ENCODE results near the gene RTF1.
A peak's percentile ranks its signal among the peaks of the same experiment; 100 is the strongest.

The RTF1 gene

DNA sequence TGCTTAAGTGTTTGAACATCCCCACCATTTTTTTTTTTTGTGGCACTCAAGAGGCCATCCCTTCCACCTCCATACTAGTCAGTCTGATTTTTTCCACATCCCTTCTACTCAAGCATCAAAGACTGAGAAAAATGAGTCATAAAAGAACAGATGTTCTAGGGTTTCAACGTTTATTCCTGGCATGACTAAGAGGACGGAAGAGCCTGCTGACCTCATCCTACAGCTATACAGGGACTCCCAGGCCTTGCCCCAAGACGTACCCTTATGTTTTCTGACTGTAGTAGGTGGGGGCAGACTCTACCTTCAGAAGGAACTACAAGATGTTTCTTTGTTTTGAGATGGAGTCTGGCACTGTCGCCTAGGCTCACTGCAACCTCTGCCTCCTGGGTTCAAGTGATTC, 73.5 kb downstream of the RTF1 start:
- no peak for DNase-seq

GRCh38 chr15:41491889-41492288, 75.0 kb downstream of the RTF1 start:
- no peak for DNase-seq

DNA sequence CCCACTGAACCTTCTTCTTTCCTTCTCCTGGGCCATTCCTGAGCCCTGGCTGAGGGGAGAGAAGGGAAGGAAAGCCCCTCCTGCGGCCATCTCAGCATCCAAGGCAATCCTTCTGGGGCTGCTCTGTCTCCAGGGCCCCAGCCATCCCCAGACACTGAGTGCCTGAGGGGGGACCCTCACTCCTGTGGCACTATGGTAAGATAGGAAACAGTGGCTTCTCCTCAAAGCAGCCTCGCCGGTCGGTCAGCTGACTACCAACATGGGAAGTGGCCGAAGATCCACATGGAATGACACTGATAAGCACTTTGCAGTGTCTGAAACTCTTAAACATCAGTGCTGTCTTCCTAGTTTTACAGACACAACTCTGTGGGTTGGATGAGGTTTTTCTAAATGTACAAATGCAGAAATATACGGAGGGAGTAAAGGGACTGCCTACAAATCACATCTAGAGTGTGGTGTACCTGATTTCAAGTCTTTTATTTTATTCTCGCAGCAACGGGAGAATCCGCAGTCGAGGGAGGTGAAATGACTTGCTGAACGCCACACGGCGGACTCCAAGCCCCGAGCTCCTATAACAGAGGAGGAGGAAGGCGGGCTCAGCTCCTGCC, 75.8 kb downstream of the RTF1 start:
- no peak for DNase-seq

GRCh38 chr15:41493205-41493901, 76.5 kb downstream of the RTF1 start, which contains the start of gene ITPKA:
ITPKA (plus strand) TSS chr15:41493874; CDS start chr15:41493928, 54 bp downstream.
- DNase-seq: peak; percentile 74

DNA sequence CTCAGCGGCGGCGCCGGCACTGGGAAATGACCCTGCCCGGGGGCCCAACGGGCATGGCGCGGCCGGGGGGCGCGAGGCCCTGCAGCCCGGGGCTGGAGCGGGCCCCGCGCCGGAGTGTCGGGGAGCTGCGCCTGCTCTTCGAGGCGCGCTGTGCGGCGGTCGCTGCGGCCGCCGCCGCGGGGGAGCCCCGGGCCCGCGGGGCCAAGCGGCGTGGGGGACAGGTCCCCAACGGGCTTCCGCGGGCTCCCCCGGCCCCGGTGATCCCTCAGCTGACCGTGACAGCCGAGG, 77.0 kb downstream of the RTF1 start:
- no peak for DNase-seq

GRCh38 chr15:41494190-41494921, 77.5 kb downstream of the RTF1 start:
- peak; percentile 16 for DNase-seq

GRCh38 chr15:41494922-41495735, 78.2 kb downstream of the RTF1 start:
- peak; percentile 23 for DNase-seq

DNA sequence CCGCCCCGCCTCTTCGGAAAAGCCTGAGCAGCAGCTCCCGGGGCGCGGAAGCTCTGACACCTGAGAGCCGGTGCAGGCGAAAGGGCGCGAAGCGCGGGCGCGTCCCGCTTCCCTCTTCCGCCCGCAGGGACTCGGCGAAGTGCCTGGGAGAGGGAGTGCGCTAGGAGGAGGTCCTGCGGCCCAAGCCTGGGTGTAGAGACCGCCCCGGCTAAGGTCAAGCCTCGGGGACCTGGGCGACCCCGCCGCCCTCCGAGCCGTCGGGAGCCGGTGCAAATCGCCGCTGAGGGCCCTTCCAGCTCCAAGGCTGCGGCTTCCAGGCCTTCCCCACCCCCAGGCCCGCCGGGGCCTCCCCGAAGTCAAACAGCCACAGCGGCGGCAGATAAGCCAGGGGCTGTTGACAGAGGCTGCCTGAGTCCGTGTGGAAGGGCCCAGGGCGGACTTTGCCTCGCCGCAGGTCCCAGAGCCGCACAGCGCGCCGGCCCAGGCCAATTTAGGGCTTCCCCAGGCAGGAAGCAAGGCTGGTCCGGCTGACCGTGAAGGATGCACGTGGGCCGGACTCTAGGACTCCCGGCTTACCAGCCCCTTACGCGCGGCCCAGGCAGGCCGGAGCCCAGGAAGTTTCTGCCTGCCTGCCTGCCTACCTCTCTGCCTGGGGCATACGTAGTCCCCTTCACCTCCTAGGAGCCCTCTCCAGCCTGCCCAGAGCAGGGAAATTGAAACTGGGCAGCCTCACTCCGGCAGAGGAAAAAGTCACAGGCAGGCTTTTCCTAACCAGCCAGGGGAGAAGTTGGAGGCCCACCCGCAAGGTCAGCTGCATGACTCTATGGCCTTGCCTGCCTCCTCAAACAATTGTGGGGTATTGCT, 79.1 kb downstream of the RTF1 start:
- no peak for DNase-seq

DNA sequence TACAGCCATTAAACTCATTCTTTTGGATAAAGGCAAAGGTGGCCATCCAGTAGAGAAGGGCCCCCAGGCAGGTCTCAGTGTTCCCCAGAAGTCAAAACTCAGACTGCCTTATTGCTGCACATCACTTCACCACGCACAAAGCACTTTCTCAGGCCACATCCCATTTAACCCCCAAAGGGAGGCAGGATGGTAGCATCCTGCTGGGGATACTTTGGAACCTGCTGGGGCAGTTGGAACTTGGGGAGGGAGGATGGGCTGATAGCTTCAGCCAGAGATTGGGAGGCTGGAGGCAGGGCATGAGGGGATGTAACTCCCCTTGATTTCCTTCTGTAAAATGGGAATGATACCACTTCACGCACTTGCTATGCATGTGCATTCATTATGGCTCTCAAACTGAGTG, 81.8 kb downstream of the RTF1 start:
- no peak for DNase-seq

- DNase-seq: no peak
Measured at GRCh38 chr15:41499109-41499851, 82.4 kb downstream of the RTF1 start.

DNA sequence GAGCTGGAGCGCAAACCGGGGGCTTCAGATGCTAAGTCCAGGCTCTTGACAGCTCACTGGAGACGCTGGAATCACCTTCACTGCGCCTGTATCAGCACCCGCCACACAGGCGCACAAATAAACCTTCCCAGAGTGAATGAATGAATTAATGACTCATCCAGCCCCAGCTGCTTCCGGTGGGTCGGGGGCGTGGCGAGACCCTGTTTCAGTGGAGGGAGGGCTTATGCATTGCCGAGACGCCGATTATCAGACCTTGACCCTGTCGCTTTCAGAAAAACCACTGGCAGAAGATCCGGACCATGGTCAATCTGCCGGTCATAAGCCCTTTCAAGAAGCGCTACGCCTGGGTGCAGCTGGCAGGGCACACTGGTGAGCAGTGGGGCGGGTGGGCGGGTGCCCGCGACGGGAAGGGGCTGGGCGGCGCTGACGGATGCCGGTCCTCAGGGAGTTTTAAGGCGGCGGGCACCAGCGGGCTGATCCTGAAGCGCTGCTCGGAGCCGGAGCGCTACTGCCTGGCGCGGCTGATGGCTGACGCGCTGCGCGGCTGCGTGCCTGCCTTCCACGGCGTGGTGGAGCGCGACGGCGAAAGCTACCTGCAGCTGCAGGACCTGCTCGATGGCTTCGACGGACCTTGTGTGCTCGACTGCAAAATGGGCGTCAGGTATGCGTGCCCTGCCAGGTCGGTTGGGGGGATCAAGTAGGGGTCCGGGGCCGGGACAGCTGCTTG, 84.5 kb downstream of the RTF1 start:
- DNase-seq: no peak

DNA sequence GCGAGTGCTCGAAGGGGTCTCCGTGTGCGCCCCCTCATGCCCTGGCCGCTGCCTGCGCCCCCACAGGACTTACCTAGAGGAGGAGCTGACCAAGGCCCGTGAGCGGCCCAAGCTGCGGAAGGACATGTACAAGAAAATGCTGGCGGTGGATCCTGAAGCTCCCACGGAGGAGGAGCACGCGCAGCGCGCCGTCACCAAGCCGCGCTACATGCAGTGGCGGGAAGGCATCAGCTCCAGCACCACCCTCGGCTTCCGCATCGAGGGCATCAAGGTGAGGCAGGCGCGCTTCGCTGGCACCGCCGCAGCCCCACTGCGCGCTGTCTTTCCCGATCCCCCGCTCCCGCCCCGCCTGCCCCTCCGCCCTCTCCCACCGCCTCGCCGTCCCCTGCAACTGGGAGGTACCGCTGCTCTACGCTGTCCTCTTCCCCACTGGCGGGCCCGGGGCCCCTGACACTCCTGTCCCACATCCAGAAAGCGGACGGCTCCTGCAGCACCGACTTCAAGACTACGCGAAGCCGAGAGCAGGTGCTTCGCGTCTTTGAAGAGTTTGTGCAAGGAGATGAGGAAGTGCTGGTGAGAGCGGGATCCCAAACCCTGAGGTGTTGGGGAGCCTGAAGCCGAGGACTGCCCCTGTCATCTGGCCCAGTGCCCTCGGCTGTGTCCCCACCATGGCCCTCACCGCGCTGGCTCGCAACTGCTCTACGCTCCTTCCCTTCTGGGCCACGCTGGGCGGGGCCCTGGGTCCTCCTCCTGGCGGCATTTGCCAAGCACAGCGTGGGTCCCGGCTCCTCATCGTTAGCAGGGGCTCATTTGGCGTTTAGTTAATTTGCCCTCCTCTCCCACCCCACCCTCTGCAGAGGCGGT, 85.3 kb downstream of the RTF1 start:
- DNase-seq: no peak

- DNase-seq: no peak
Measured at GRCh38 chr15:41502795-41503668, 86.1 kb downstream of the RTF1 start.

DNA sequence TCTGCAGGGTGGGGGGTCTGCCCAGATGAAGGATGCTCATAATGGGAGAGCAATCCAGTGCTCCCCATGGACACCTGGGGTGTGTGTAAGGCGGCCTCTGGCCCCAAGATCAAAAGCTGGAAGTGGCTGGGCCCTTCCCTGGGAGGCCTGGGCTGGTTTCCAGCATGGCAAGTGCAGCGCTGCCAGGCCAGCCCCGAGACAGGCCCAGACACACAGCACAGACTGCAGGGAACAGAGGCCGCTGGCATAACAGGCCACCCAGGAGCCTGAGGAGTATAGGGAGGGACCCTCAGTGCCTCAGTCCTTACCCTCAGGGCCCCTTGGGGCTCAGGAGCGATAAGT, 86.7 kb downstream of the RTF1 start:
- no peak for DNase-seq

DNA sequence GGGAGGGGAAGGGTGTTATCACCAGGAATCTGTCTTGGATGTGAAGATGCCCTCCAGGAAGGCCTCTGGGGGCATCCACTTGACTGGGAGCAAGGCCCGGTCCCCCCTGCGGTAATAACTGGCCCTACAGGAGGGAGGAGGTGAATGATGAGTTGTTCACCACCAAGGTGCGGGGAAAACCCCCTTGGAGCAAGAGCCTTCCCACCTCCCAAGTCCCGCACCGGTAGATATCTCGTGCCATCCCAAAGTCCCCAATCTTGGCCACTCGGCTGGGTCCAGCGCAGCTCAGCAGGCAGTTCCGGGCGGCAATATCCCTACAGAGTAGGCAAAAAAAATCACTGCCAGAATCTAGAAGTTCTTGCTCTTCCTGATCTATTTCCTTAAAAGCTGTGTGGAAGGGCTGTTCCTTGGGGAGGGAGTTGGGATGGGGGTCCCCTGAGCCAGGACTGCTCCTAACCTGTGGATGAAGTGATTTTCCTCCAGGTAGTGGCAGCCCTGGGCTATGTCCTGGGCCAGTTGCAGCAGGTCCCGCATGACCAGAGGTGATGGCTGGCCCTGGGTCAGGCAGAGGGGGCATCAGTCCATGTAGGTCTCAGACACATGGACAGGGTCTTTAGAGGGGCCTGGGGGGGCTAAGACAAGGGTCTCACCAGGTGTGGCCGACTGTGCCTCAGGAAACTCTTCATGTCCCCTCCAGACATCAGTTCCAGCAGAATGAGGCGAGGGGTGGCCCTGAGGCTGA, 88.0 kb downstream of the RTF1 start:
- DNase-seq: no peak

GRCh38 chr15:41505776-41506175, 88.9 kb downstream of the RTF1 start:
- no peak for DNase-seq

GRCh38 chr15:41506796-41507341, 90.0 kb downstream of the RTF1 start:
- DNase-seq: no peak

- no peak for DNase-seq
Measured at GRCh38 chr15:41507820-41508290, 91.0 kb downstream of the RTF1 start.
